OCI-LY1 (cell line): ENCODE results near the gene HOXD10.

Experiments
- H2AFZ ChIP-seq: fragments of 200-600 bp; sonication (generic), shearing (Covaris generic); 2 replicates; pipeline ENCODE4 v1.6.0; 2014; ENCODE audit warnings: antibody characterized with exemption, mild to moderate bottlenecking, low read length
- H3F3A ChIP-seq: fragments of 200-600 bp; sonication (generic), shearing (Covaris generic); 2 replicates; pipeline ENCODE4 v1.6.0; 2014; ENCODE audit warnings: mild to moderate bottlenecking, antibody characterized with exemption, low read length, moderate library complexity; ENCODE audit not compliant: insufficient read depth
- H3K27ac ChIP-seq: fragments of 200-600 bp; sonication (generic); 2 replicates; pipeline ENCODE4 v1.5.1; 2014; ENCODE audit warnings: low read length, mixed run types, mild to moderate bottlenecking, low read depth; ENCODE audit not compliant: poor library complexity, severe bottlenecking
- H3K27me3 ChIP-seq: fragments of 200-600 bp; sonication (generic); 2 replicates; pipeline ENCODE4 v1.6.0; 2014; ENCODE audit warnings: antibody characterized with exemption, mild to moderate bottlenecking, low read length, moderate library complexity; ENCODE audit not compliant: insufficient read depth
- H3K36me3 ChIP-seq: fragments of 200-600 bp; sonication (generic); 2 replicates; pipeline ENCODE4 v1.6.1; 2014; ENCODE audit warnings: mild to moderate bottlenecking, antibody characterized with exemption, low read length, moderate library complexity, mixed read lengths; ENCODE audit not compliant: insufficient read depth
- H3K4me1 ChIP-seq: fragments of 200-600 bp; sonication (generic); 2 replicates; pipeline ENCODE4 v1.5.1; 2014; ENCODE audit warnings: mild to moderate bottlenecking, low read length, moderate library complexity; ENCODE audit not compliant: insufficient read depth, severe bottlenecking
- H3K4me2 ChIP-seq: fragments of 200-600 bp; sonication (generic), shearing (Covaris generic); 2 replicates; pipeline ENCODE4 v1.6.1; 2014; ENCODE audit warnings: low read length
- H3K4me3 ChIP-seq: fragments of 200-600 bp; sonication (generic); 2 replicates; pipeline ENCODE4 v1.5.1; 2014; ENCODE audit warnings: low read length, low read depth, mild to moderate bottlenecking, mixed read lengths; ENCODE audit not compliant: poor library complexity, severe bottlenecking
- H3K79me2 ChIP-seq: fragments of 200-600 bp; shearing (Covaris generic); 2 replicates; pipeline ENCODE4 v1.6.1; 2016; ENCODE audit warnings: mixed run types, low read length, mixed read lengths; ENCODE audit not compliant: insufficient read depth
- H3K9ac ChIP-seq: fragments of 200-600 bp; sonication (generic), shearing (Covaris generic); 2 replicates; pipeline ENCODE4 v1.6.1; 2014; ENCODE audit warnings: mild to moderate bottlenecking, low read length, mixed read lengths
- H3K9me2 ChIP-seq: fragments of 200-600 bp; sonication (generic), shearing (Covaris generic); 2 replicates; pipeline ENCODE4 v1.6.1; 2014; ENCODE audit warnings: low read depth, mild to moderate bottlenecking, low read length, mixed read lengths
- H3K9me3 ChIP-seq: fragments of 200-600 bp; shearing (Covaris generic); 2 replicates; pipeline ENCODE4 v1.6.1; 2014; ENCODE audit warnings: low read length, mixed read lengths
- H4K20me1 ChIP-seq: fragments of 200-600 bp; sonication (generic), shearing (Covaris generic); 2 replicates; pipeline ENCODE4 v1.6.0; 2016; ENCODE audit warnings: mild to moderate bottlenecking, low read length; ENCODE audit not compliant: insufficient read depth
- CTCF ChIP-seq: fragments of 200-600 bp; sonication (generic), shearing (Covaris generic); IDR thresholded peaks from 2 replicates; pipeline ENCODE4 v1.5.1; 2017; ENCODE audit warnings: mild to moderate bottlenecking, antibody characterized with exemption, low read length, moderate library complexity, mixed read lengths
- EZH2 ChIP-seq: fragments of 200-600 bp; sonication (generic), shearing (Covaris generic); IDR thresholded peaks from 2 replicates; pipeline ENCODE4 v1.8.0; 2017; ENCODE audit warnings: borderline replicate concordance, mixed run types, mild to moderate bottlenecking, antibody characterized with exemption, low read length, moderate library complexity, mixed read lengths

HOXD10 gene

DNA sequence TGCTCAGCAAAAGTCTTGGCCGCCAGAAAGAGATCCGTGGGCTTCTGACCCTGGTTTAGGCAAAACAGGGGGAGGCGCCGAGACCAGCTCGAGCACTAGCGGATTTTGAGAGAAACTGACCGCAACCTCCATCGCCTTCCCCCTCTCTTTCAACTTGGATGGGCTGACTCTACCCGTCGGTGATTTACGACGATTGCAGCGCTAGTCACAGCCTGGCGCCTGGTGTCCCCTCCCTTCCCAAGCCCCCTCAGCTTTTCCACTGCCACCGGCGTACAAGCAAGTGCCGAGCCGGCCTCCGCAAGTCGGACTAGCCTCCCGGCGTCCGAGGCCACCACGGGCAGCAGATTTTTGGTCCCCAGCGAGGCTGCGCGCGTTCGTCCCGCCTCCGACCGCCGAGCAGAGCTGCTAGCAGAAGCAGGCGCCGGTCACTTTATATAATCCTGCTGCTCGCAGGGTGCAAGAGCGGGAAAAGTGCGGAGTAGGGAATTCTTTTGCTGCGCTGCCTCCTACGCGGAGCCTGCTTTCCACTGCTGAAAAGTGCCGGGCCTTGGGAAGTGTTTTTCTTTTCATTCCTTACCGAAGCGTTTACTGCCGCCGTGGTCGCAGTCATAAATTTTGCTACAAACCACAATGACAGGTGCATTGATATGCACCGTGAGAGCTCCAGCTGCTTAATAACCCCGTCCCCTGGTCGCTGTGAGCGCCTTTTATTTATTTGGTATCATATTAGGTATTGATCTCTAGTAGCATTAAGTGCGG lies 48.2 kb downstream of the HOXD10 start:
- Histone ChIP-seq H3K36me3 (no peaks in the 10 kb centered on the region), H3K9ac (no peak overlapping the region)

DNA sequence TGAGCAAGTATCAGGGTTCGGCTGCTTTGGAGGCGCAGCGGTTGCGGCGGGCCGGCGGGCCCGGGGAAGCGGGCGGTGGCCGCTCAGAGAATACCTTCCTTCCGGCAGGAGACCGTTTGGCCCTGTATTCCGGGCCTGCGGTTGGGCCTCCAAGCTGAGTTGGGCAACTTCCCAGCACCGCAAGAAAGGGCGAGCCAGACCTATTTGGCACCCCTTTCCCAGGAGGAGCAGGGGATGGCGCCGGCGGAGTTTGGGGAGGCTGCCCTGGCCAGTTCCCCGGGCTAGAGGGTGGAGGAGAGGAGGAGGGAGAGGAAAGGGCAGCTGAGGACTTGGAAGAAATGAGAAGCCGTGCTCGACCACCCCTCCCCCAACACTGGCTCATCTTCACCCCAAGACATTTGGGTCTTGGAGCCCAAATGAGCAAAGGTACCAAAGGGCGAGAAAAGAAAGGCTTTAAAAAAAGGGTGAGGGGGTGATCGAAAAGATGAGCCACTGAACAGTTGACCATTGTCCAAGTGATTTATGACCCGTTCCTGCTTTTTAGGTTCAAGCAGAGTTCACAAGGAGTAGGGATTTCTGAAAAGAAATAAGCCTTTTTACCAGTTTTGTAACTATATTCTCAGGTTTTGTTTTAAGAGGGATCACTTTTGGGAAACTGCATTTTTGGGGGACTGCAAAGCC lies 48.9 kb downstream of the HOXD10 start:
- H3K27me3 ChIP-seq, result peaks cover 5% of the 10 kb centered on the region; the same call in 1 of the 2 replicates

More for the DNA sequence above, 48.2 kb downstream of the HOXD10 start:
- Histone ChIP-seq H3K27ac (no peak overlapping the region), H3K4me3 (no peak overlapping the region), H4K20me1 (no peaks in the 10 kb centered on the region), H3K4me2 (no peak overlapping the region), H3K4me1 (no peaks in the 10 kb centered on the region), H3K27me3 (peaks cover 5% of the 10 kb centered on the region; the same call in 1 of the 2 replicates), H3K9me3 (no peaks in the 10 kb centered on the region), H2AFZ (no peak overlapping the region), H3F3A (no peaks in the 10 kb centered on the region), H3K79me2 (no peaks in the 10 kb centered on the region), H3K9me2 (no peaks in the 10 kb centered on the region)
- no peak for TF ChIP-seq EZH2
- no peak for TF ChIP-seq CTCF

DNA sequence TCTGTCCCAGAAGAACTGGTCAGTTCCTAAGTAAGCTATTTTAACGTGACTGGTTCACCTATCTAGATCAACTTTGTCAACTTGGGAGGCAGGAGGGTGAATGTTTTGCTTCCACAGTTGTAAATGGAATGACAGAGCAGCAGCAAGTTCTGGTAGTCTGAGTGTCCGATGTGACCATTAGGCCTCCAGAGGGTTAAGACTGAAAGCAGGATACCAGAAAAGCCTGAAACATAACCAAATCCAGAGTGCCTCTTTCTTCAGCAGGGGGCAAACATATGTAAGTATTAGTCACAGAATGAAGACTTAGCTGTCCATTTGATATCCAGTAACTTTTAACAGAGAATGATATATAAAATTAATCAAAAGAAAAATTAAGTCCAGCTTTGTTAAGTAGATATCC lies 49.7 kb downstream of the HOXD10 start:
- H3K9me3 ChIP-seq, result no peaks in the 10 kb centered on the region
- TF ChIP-seq CTCF (no peak), EZH2 (no peak)
- no peaks in the 10 kb centered on the region for H4K20me1 ChIP-seq
- H3K4me3 ChIP-seq, result no peak overlapping the region
- no peak overlapping the region for H3K4me2 ChIP-seq
- H3K9me2 ChIP-seq, result no peaks in the 10 kb centered on the region
- no peak overlapping the region for H3K27ac ChIP-seq
- no peaks in the 10 kb centered on the region for H3K36me3 ChIP-seq
- no peaks in the 10 kb centered on the region for H3F3A ChIP-seq
- no peaks in the 10 kb centered on the region for H3K4me1 ChIP-seq
- no peak overlapping the region for H3K9ac ChIP-seq
- H2AFZ ChIP-seq, result no peak overlapping the region
- peaks cover 5% of the 10 kb centered on the region; the same call in 1 of the 2 replicates for H3K27me3 ChIP-seq
- no peaks in the 10 kb centered on the region for H3K79me2 ChIP-seq

More for the DNA sequence above, 48.9 kb downstream of the HOXD10 start:
- no peak for TF ChIP-seq CTCF
- no peak for TF ChIP-seq EZH2
- Histone ChIP-seq H3K4me2 (no peak overlapping the region), H4K20me1 (no peaks in the 10 kb centered on the region), H2AFZ (no peak overlapping the region), H3F3A (no peaks in the 10 kb centered on the region), H3K27ac (no peak overlapping the region), H3K4me3 (no peak overlapping the region), H3K9ac (no peak overlapping the region), H3K4me1 (no peaks in the 10 kb centered on the region), H3K9me3 (no peaks in the 10 kb centered on the region), H3K79me2 (no peaks in the 10 kb centered on the region), H3K36me3 (no peaks in the 10 kb centered on the region), H3K9me2 (no peaks in the 10 kb centered on the region)
